ENCODE data around the gene SLC39A9.

SLC39A9 gene

DNA sequence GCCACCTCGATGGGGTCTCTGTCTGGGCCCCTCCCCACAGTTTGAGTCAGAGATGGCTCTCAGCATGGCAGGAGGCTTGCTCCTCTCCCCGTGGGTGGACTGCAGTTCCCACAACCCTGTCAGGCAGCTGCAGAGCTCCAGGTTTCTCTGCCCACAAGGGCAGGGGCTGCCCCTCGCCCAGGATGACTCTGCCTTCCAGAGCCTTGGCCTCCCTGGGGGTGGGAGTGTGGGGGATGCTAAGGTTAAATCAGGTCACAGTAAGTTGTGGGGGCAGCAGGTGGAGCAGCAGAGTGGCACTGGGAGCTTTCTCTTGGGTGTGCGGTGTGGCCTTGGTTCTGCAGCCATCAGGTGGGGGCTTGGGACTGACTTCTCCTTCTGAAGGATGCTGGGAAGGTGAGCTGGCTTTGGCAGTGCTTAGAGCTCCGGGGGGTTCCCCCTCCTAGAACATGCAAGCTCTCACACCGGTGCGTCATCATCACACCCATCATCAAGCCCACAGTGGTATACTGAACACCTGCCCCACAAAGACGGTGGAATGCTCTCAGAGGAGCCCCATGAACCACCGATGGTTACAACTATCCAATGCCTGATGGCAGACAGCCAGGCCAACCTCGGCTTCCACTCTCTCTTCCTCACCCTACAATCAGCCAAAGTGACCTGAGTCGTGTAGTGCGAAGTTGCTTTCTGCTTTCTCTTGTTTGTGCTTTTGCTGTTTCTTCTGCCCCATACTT lies 40.1 kb upstream of the SLC39A9 start:
- H3K4ac ChIP-seq (ENCODE audit: low read length): no peak overlapping the region
- no peak overlapping the region for H4K91ac ChIP-seq (ENCODE audit: low read depth, low read length, poor library complexity)

GRCh38 chr14:69358966-69359365 lies 39.5 kb upstream of the SLC39A9 start:
- H2BK120ac ChIP-seq (ENCODE audit: low read depth, low read length): no peak overlapping the region
- H3K36me3 ChIP-seq (replicated peaks in 1 of 2; ENCODE audit: control insufficient read depth in 2 of 2, insufficient read depth in 2 of 2, low read length in 2 of 2): no peaks in the 10 kb centered on the region
- H3K27ac ChIP-seq (replicated peaks; ENCODE audit: low read length): no peak overlapping the region
- no peak overlapping the region for H2BK5ac ChIP-seq (ENCODE audit: low read length)
- H2BK12ac ChIP-seq (ENCODE audit: low read length): no peak overlapping the region
- H2BK15ac ChIP-seq (ENCODE audit: low read length): no peak overlapping the region
- H3K4me1 ChIP-seq (ENCODE audit: control insufficient read depth in 2 of 2, insufficient read depth in 1 of 2, low read depth in 1 of 2, low read length in 2 of 2): peaks cover 2 to 3% of the 10 kb centered on the region in 2 donors
- no peak overlapping the region for H3K9ac ChIP-seq (ENCODE audit: low read depth, low read length, poor library complexity)
- H3K14ac ChIP-seq (ENCODE audit: low read length): no peak overlapping the region
- H2AK5ac ChIP-seq (ENCODE audit: low read depth, low read length): no peak overlapping the region
- no peak overlapping the region for H3K4me3 ChIP-seq (ENCODE audit: low read length in 2 of 2)
- H3K79me1 ChIP-seq (ENCODE audit: low read depth, low read length): no peaks in the 10 kb centered on the region
- WGBS, 2 donors (ENCODE audit: extremely low coverage in 2 of 2, insufficient read length in 2 of 2, insufficient replicate concordance in 1 of 2): no CpG with 5 or more reads among the region's 3 CpGs
- H3K23ac ChIP-seq (ENCODE audit: low read depth, low read length, poor library complexity): no peak overlapping the region
- H4K91ac ChIP-seq (ENCODE audit: low read depth, low read length, poor library complexity): no peak overlapping the region
- no peaks in the 10 kb centered on the region for H3K9me3 ChIP-seq (replicated peaks in 1 of 2; ENCODE audit: control insufficient read depth in 2 of 2, insufficient read depth in 1 of 2, low read depth in 1 of 2, low read length in 2 of 2)
- no peak for DNase-seq (ENCODE audit: low spot score)
- H3K27me3 ChIP-seq (ENCODE audit: control insufficient read depth in 3 of 3, insufficient read depth in 3 of 3, low read depth in 1 of 3, low read length in 3 of 3): no peaks in the 10 kb centered on the region
- H3K18ac ChIP-seq (ENCODE audit: low read length): no peak overlapping the region
- H2AFZ ChIP-seq (ENCODE audit: low read length): no peak overlapping the region
- no peak overlapping the region for H3K4ac ChIP-seq (ENCODE audit: low read length)
- H4K8ac ChIP-seq (ENCODE audit: low read depth, low read length): no peak overlapping the region
- H3K4me2 ChIP-seq (ENCODE audit: insufficient read depth, low read length, poor library complexity, severe bottlenecking): no peak overlapping the region

More for the DNA sequence above, 40.1 kb upstream of the SLC39A9 start:
- Histone ChIP-seq H3K4me3 (ENCODE audit: low read length in 2 of 2) (no peak overlapping the region), H3K9ac (ENCODE audit: low read depth, low read length, poor library complexity) (no peak overlapping the region), H3K23ac (ENCODE audit: low read depth, low read length, poor library complexity) (no peak overlapping the region), H2BK12ac (ENCODE audit: low read length) (no peak overlapping the region), H3K79me1 (ENCODE audit: low read depth, low read length) (no peaks in the 10 kb centered on the region), H3K18ac (ENCODE audit: low read length) (no peak overlapping the region), H2BK120ac (ENCODE audit: low read depth, low read length) (no peak overlapping the region), H3K4me1 (ENCODE audit: control insufficient read depth in 2 of 2, insufficient read depth in 1 of 2, low read depth in 1 of 2, low read length in 2 of 2) (peaks cover 2 to 3% of the 10 kb centered on the region in 2 donors), H2BK5ac (ENCODE audit: low read length) (no peak overlapping the region), H3K27ac (replicated peaks; ENCODE audit: low read length) (no peak overlapping the region), H2AFZ (ENCODE audit: low read length) (no peak overlapping the region), H3K27me3 (ENCODE audit: control insufficient read depth in 3 of 3, insufficient read depth in 3 of 3, low read depth in 1 of 3, low read length in 3 of 3) (no peaks in the 10 kb centered on the region), H2AK5ac (ENCODE audit: low read depth, low read length) (no peak overlapping the region), H4K8ac (ENCODE audit: low read depth, low read length) (no peak overlapping the region), H3K14ac (ENCODE audit: low read length) (no peak overlapping the region), H3K4me2 (ENCODE audit: insufficient read depth, low read length, poor library complexity, severe bottlenecking) (no peak overlapping the region), H3K36me3 (replicated peaks in 1 of 2; ENCODE audit: control insufficient read depth in 2 of 2, insufficient read depth in 2 of 2, low read length in 2 of 2) (no peaks in the 10 kb centered on the region), H3K9me3 (replicated peaks in 1 of 2; ENCODE audit: control insufficient read depth in 2 of 2, insufficient read depth in 1 of 2, low read depth in 1 of 2, low read length in 2 of 2) (no peaks in the 10 kb centered on the region), H2BK15ac (ENCODE audit: low read length) (no peak overlapping the region)
- WGBS, 2 donors (ENCODE audit: extremely low coverage in 2 of 2, insufficient read length in 2 of 2, insufficient replicate concordance in 1 of 2): no CpG with 5 or more reads among the region's 12 CpGs
- DNase-seq (ENCODE audit: low spot score): no peak

DNA sequence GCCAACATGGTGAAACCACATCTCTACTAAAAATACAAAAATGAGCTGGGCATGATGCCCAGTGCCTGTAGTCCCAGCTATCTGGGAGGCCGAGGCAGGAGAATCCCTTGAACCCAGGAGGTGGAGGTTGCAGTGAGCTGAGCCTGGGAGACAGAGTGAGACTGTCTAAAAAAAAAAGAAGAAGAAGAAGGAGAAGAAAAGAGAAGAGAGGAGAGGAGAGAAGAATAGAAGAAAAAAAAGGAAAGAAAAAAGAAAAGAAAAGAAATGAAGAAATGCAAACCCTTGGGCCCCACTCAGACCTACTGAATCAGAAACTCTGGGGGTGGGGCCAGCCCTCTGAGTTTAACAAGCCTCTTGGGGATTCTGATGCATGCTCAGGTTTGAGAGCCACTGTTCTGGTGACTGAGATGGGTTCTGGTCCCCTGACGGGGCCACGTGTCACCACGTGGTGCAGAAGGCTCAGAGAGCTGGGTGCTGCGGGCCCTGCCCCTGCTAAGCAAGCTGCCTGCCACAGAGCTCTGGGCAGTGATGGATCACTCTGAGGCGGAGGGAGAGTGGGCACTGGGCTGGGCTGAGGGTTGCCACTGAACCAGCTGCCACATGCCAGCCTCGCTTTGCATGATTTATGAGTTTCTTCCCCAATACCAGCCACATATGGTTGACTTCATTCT lies 37.9 kb upstream of the SLC39A9 start:
- H2AK5ac ChIP-seq (ENCODE audit: low read depth, low read length): no peak overlapping the region
- H4K8ac ChIP-seq (ENCODE audit: low read depth, low read length): no peak overlapping the region
- H2BK15ac ChIP-seq (ENCODE audit: low read length): no peak overlapping the region
- H2BK120ac ChIP-seq (ENCODE audit: low read depth, low read length): no peak overlapping the region
- H3K4me2 ChIP-seq (ENCODE audit: insufficient read depth, low read length, poor library complexity, severe bottlenecking): no peak overlapping the region
- H3K36me3 ChIP-seq (replicated peaks in 1 of 2; ENCODE audit: control insufficient read depth in 2 of 2, insufficient read depth in 2 of 2, low read length in 2 of 2): no peaks in the 10 kb centered on the region
- no peaks in the 10 kb centered on the region for H3K79me1 ChIP-seq (ENCODE audit: low read depth, low read length)
- no peak for DNase-seq (ENCODE audit: low spot score)
- H2BK5ac ChIP-seq (ENCODE audit: low read length): no peak overlapping the region
- H3K18ac ChIP-seq (ENCODE audit: low read length): peak overlapping the region; percentile 40
- no peak overlapping the region for H3K27ac ChIP-seq (replicated peaks; ENCODE audit: low read length)
- H2AFZ ChIP-seq (ENCODE audit: low read length): no peak overlapping the region
- H3K14ac ChIP-seq (ENCODE audit: low read length): no peak overlapping the region
- no CpG with 5 or more reads among the region's 7 CpGs for WGBS, 2 donors (ENCODE audit: extremely low coverage in 2 of 2, insufficient read length in 2 of 2, insufficient replicate concordance in 1 of 2)
- no peaks in the 10 kb centered on the region for H3K9me3 ChIP-seq (replicated peaks in 1 of 2; ENCODE audit: control insufficient read depth in 2 of 2, insufficient read depth in 1 of 2, low read depth in 1 of 2, low read length in 2 of 2)
- peaks cover 0 to 3% of the 10 kb centered on the region in 2 donors for H3K4me1 ChIP-seq (ENCODE audit: control insufficient read depth in 2 of 2, insufficient read depth in 1 of 2, low read depth in 1 of 2, low read length in 2 of 2)
- no peak overlapping the region for H4K91ac ChIP-seq (ENCODE audit: low read depth, low read length, poor library complexity)
- H3K23ac ChIP-seq (ENCODE audit: low read depth, low read length, poor library complexity): no peak overlapping the region
- no peaks in the 10 kb centered on the region for H3K27me3 ChIP-seq (ENCODE audit: control insufficient read depth in 3 of 3, insufficient read depth in 3 of 3, low read depth in 1 of 3, low read length in 3 of 3)
- no peak overlapping the region for H2BK12ac ChIP-seq (ENCODE audit: low read length)
- no peak overlapping the region for H3K4ac ChIP-seq (ENCODE audit: low read length)
- H3K4me3 ChIP-seq (ENCODE audit: low read length in 2 of 2): no peak overlapping the region
- peak overlapping the region; percentile 25 for H3K9ac ChIP-seq (ENCODE audit: low read depth, low read length, poor library complexity)

DNA sequence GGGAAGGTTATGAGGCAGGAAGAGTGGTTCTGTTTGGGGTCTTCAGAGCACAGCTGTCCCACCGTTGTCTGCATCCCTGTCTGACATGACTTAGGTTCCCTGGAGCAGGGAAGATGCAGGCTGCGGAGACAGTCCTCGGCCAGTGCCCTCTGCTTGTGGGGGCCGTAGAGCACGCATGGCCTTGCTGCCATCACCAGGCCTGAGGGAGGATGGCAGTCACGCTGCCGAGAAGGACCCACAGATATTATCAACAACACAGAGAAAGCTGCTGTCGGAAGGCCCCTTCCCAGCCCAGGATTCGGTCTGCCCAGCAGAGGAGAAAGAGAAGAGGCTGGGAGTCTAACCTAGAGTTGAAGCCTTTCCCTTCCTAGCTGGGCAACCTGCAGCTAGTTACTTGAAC lies 35.4 kb upstream of the SLC39A9 start:
- Histone ChIP-seq H2AFZ (ENCODE audit: low read length) (no peak overlapping the region), H4K91ac (ENCODE audit: low read depth, low read length, poor library complexity) (no peak overlapping the region), H4K8ac (ENCODE audit: low read depth, low read length) (no peak overlapping the region), H3K9me3 (replicated peaks in 1 of 2; ENCODE audit: control insufficient read depth in 2 of 2, insufficient read depth in 1 of 2, low read depth in 1 of 2, low read length in 2 of 2) (no peaks in the 10 kb centered on the region), H2BK15ac (ENCODE audit: low read length) (no peak overlapping the region), H2AK5ac (ENCODE audit: low read depth, low read length) (no peak overlapping the region), H3K36me3 (replicated peaks in 1 of 2; ENCODE audit: control insufficient read depth in 2 of 2, insufficient read depth in 2 of 2, low read length in 2 of 2) (no peaks in the 10 kb centered on the region), H3K23ac (ENCODE audit: low read depth, low read length, poor library complexity) (no peak overlapping the region), H3K27me3 (ENCODE audit: control insufficient read depth in 3 of 3, insufficient read depth in 3 of 3, low read depth in 1 of 3, low read length in 3 of 3) (no peaks in the 10 kb centered on the region), H3K4me3 (ENCODE audit: low read length in 2 of 2) (no peak overlapping the region), H3K79me1 (ENCODE audit: low read depth, low read length) (no peaks in the 10 kb centered on the region), H3K18ac (ENCODE audit: low read length) (no peak overlapping the region), H3K4me1 (ENCODE audit: control insufficient read depth in 2 of 2, insufficient read depth in 1 of 2, low read depth in 1 of 2, low read length in 2 of 2) (no peaks in the 10 kb centered on the region), H2BK12ac (ENCODE audit: low read length) (no peak overlapping the region), H2BK5ac (ENCODE audit: low read length) (no peak overlapping the region), H3K9ac (ENCODE audit: low read depth, low read length, poor library complexity) (no peak overlapping the region), H2BK120ac (ENCODE audit: low read depth, low read length) (no peak overlapping the region), H3K14ac (ENCODE audit: low read length) (no peak overlapping the region), H3K27ac (replicated peaks; ENCODE audit: low read length) (no peak overlapping the region), H3K4ac (ENCODE audit: low read length) (no peak overlapping the region), H3K4me2 (ENCODE audit: insufficient read depth, low read length, poor library complexity, severe bottlenecking) (no peak overlapping the region)
- no CpG with 5 or more reads among the region's 9 CpGs for WGBS, 2 donors (ENCODE audit: extremely low coverage in 2 of 2, insufficient read length in 2 of 2, insufficient replicate concordance in 1 of 2)
- no peak for DNase-seq (ENCODE audit: low spot score)

Data from neuronal stem cell (in vitro differentiated cells).